GM12878 (cell line): Measurements from ENCODE around the gene SEC11A. TPM values are rescaled to one million over a fixed set of nuclear protein-coding genes. Genes with fewer than 3 reads are reported as not detected.

ENCODE experiments used
- ATAC-seq: fragments of 200-7000 bp; cut with Tn5 transposase; 3 replicates; pipeline ENCODE4 v1.9.1; 2020; ENCODE audit warnings: mild to moderate bottlenecking, moderate library complexity
- BruUV-seq: library from RNA; stranded (reverse); fragments of 400-500 nt; replicated peaks from 2 replicates; lab custom pipeline; 2021; lab: Mats Ljungman, UMichigan
- CTCF ChIA-PET: fragments of 300-600 bp; sonication (Branson Sonifier 250); formaldehyde crosslinking; extraction: SDS; loops from one replicate; lab custom pipeline; 2021; ENCODE audit warnings: inconsistent platforms; lab: Yijun Ruan, JAX
- POLR2A ChIA-PET: fragments of 350-600 bp; formaldehyde crosslinking; extraction: SDS; loops from one replicate; lab custom pipeline; 2021; ENCODE audit warnings: inconsistent platforms; lab: Charles Lee
- RAD21 ChIA-PET: fragments of 300-600 bp; sonication (Branson Sonifier 250); formaldehyde crosslinking; loops from one replicate; lab custom pipeline; 2023; ENCODE audit warnings: antibody characterized with exemption; ENCODE audit not compliant: unreplicated experiment; lab: Charles Lee
- SMC1A ChIA-PET: fragments of 300-600 bp; sonication (Branson Sonifier 250); formaldehyde crosslinking; loops from one replicate; lab custom pipeline; 2023; ENCODE audit not compliant: unreplicated experiment, uncharacterized antibody; lab: Charles Lee
- DNase-seq: peaks from one replicate; pipeline ENCODE4 v3.0.0-alpha.2; 2011; ENCODE audit warnings: low read depth, low spot score
- FAIRE-seq: peaks from 3 replicates; lab custom pipeline; 2011; peaks lifted over from hg19 to GRCh38; lab: Jason Lieb, UNC
- H2AFZ ChIP-seq: 2 replicates; pipeline ENCODE4 v1.6.0; 2011; ENCODE audit warnings: low read depth, low read length, control low read depth; ENCODE audit not compliant: control insufficient read depth
- H3K27ac ChIP-seq: 2 replicates; pipeline ENCODE4 v1.5.1; 2011; ENCODE audit warnings: control low read depth; ENCODE audit not compliant: control insufficient read depth, insufficient read depth
- H3K27me3 ChIP-seq, 2 experiments: replicated peaks in 1 of 2; 2 replicates each; pipeline versions ENCODE4 v1.6.0 to v1.6.1; 2011; ENCODE audit warnings: low read length in 1 of 2; ENCODE audit not compliant: control insufficient read depth in 2 of 2, insufficient read depth in 2 of 2
- H3K36me3 ChIP-seq, 2 experiments: 2 replicates each; pipeline ENCODE4 v1.5.1; 2011; ENCODE audit warnings: low read length in 1 of 2; ENCODE audit not compliant: control insufficient read depth in 2 of 2, insufficient read depth in 2 of 2
- H3K4me1 ChIP-seq: 2 replicates; pipeline ENCODE4 v1.6.1; 2011; ENCODE audit warnings: mild to moderate bottlenecking, low read length, moderate library complexity, mixed read lengths; ENCODE audit not compliant: control insufficient read depth, insufficient read depth
- H3K4me2 ChIP-seq: 2 replicates; pipeline ENCODE4 v1.6.0; 2011; ENCODE audit warnings: control low read depth; ENCODE audit not compliant: control insufficient read depth, insufficient read depth
- H3K4me3 ChIP-seq: fragments of 200-600 bp; sonication (generic); 2 replicates; pipeline ENCODE4 v1.5.1; 2016
- H3K79me2 ChIP-seq: 2 replicates; pipeline ENCODE4 v1.6.0; 2011; ENCODE audit warnings: low read length; ENCODE audit not compliant: control insufficient read depth, insufficient read depth
- H3K9ac ChIP-seq: 2 replicates; pipeline ENCODE4 v1.8.0; 2011; ENCODE audit warnings: low read length, control low read depth, mixed read lengths; ENCODE audit not compliant: control insufficient read depth, insufficient read depth
- H3K9me3 ChIP-seq: replicated peaks from 3 replicates; pipeline ENCODE4 v1.5.1; 2011; ENCODE audit warnings: mild to moderate bottlenecking, low read length; ENCODE audit not compliant: control insufficient read depth, insufficient read depth
- H4K20me1 ChIP-seq: 2 replicates; pipeline ENCODE4 v1.6.0; 2011; ENCODE audit not compliant: control insufficient read depth, insufficient read depth
- IKZF1 ChIP-seq: fragments of 450-650 bp; conservative IDR thresholded peaks from 2 replicates; pipeline ENCODE4 v1.6.1; 2017; ENCODE audit warnings: antibody characterized with exemption, mild to moderate bottlenecking
- IKZF2 ChIP-seq, 2 experiments: fragments of 450-650 bp; IDR thresholded peaks; 2 replicates each; pipeline ENCODE4 v1.6.1; 2017; ENCODE audit warnings: mild to moderate bottlenecking in 2 of 2, moderate library complexity in 2 of 2
- NRF1 ChIP-seq: conservative IDR thresholded peaks from 2 replicates; pipeline ENCODE4 v1.6.1; 2011; ENCODE audit warnings: mild to moderate bottlenecking, low read depth, low read length, improper control_type of control experiment
- POU2F2 ChIP-seq: IDR thresholded peaks from 3 replicates; pipeline ENCODE4 v1.6.1; 2011; ENCODE audit warnings: low read depth, mild to moderate bottlenecking, low read length, borderline replicate concordance
- SMARCA5 ChIP-seq: fragments of 450-650 bp; IDR thresholded peaks from 2 replicates; pipeline ENCODE4 v1.6.1; 2017; ENCODE audit warnings: mild to moderate bottlenecking
- SP1 ChIP-seq: IDR thresholded peaks from one replicate; pipeline ENCODE4 v1.6.1; 2011; ENCODE audit warnings: low read depth, low read length
- WGBS: methylation state at CpG from one replicate; pipeline ENCODE4 v1.1.6; 2016; ENCODE audit warnings: low lambda C conversion rate; ENCODE audit not compliant: insufficient replicate concordance, insufficient coverage; ENCODE audit errors: missing lambda C conversion rate; 5-methylcytosine and 5-hydroxymethylcytosine counted together
- in situ Hi-C: fragments of 300-500 bp; cut with MboI; formaldehyde crosslinking; loops from 9 replicates; pipeline ENCODE4 v1.14.3; 2018; ENCODE audit warnings: mixed read lengths
- intact Hi-C: fragments of 100-400 bp; cut with micrococcal nuclease; formaldehyde crosslinking; loops from one replicate; pipeline ENCODE4 v1.14.2; 2022; ENCODE audit not compliant: unreplicated experiment
- polyA plus RNA-seq, 11 experiments: library from polyadenylated mRNA; depleted of rRNA in 4 of 11; unstranded in 6 of 11; stranded (reverse) in 5 of 11; fragments of >200 nt; fragmentation: Nextera tagmentation in 4 of 11; fragmentation: Illumina TruSeq in 1 of 11; extraction: Ambion mirVana in 4 of 11; extraction: Trizol in 1 of 11; gene quantifications; 1 replicate in 1 of 11; 2 replicates in 10 of 11; pipeline versions ENCODE4 v1.2.1 to v1.2.3, GENCODE V29; 2011 to 2016; ENCODE audit warnings: inconsistent platforms in 2 of 11, missing spikeins in 2 of 11, low read depth in 1 of 11
- total RNA-seq, 4 experiments: library from RNA; depleted of rRNA in 3 of 4; stranded (reverse); fragments of >200 nt in 3 of 4; fragmentation: Illumina TruSeq in 1 of 4; extraction: Trizol in 1 of 4; gene quantifications; 2 replicates each; pipeline versions ENCODE4 v1.2.1 to v1.2.3, GENCODE V29; 2013 to 2021
- TF ChIP-seq, protein P1 (sequence below), 3 experiments: IDR thresholded peaks in 2 of 3; conservative IDR thresholded peaks in 1 of 3; 2 replicates each; pipeline ENCODE4 v1.5.1; 2011; ENCODE audit warnings: low read depth in 3 of 3, low read length in 3 of 3, mild to moderate bottlenecking in 3 of 3, control low read depth in 2 of 3, moderate library complexity in 2 of 3, inconsistent platforms in 1 of 3, mixed read lengths in 1 of 3; ENCODE audit not compliant: control insufficient read depth in 2 of 3, insufficient read depth in 1 of 3; ENCODE audit errors: extremely low read depth in 1 of 3
- TF ChIP-seq, protein P2 (sequence below): fragments of 150-350 bp; IDR thresholded peaks from 2 replicates; pipeline ENCODE4 v1.6.1; 2014; ENCODE audit warnings: mild to moderate bottlenecking, low read depth, low read length
- TF ChIP-seq, protein P3 (sequence below): fragments of 450-650 bp; IDR thresholded peaks from 2 replicates; pipeline ENCODE4 v1.6.1; 2017; ENCODE audit warnings: borderline replicate concordance

The SEC11A gene
- total and polyA plus RNA-seq, 10 of the 15 experiments (the other 5 are each of a cell fraction or from before 2014, with no cell fraction given), result 99.2 to 159 (median 143) TPM

DNA sequence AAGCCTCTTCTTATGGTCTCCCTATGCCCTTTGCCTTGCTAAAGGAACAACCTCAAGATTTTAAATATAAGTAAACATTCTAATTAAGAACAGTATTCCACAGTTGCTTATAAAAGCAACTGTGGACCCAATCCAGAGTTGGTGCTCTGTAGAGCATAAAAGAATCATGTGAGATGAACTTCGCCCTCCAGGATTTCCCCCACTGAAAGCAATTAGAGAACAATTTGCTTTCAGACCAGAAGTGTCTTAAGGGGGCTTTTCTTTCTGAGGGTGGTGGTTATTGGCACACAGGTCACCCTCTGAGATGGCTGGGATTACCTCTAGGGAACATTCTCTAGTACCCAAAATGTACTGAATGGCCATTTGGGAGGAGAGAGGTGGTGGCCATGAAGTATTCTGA, 43.1 kb upstream of the SEC11A start (continued):
- TF ChIP-seq, protein P1, sequence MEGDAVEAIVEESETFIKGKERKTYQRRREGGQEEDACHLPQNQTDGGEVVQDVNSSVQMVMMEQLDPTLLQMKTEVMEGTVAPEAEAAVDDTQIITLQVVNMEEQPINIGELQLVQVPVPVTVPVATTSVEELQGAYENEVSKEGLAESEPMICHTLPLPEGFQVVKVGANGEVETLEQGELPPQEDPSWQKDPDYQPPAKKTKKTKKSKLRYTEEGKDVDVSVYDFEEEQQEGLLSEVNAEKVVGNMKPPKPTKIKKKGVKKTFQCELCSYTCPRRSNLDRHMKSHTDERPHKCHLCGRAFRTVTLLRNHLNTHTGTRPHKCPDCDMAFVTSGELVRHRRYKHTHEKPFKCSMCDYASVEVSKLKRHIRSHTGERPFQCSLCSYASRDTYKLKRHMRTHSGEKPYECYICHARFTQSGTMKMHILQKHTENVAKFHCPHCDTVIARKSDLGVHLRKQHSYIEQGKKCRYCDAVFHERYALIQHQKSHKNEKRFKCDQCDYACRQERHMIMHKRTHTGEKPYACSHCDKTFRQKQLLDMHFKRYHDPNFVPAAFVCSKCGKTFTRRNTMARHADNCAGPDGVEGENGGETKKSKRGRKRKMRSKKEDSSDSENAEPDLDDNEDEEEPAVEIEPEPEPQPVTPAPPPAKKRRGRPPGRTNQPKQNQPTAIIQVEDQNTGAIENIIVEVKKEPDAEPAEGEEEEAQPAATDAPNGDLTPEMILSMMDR (IDR thresholded peaks at IDR 0.05 in 2 of 3, conservative IDR thresholded peaks at IDR 0.05 in 1 of 3; ENCODE audit: control insufficient read depth in 2 of 3, extremely low read depth in 1 of 3, insufficient read depth in 1 of 3, low read depth in 3 of 3, low read length in 3 of 3), result no peak
- TF ChIP-seq IKZF1 (peak; percentile 50), IKZF2 (IDR thresholded peaks at IDR 0.05) (peak; percentile 42 to 57; a peak in 3 of 4 replicates), POU2F2 (no peak)

DNA sequence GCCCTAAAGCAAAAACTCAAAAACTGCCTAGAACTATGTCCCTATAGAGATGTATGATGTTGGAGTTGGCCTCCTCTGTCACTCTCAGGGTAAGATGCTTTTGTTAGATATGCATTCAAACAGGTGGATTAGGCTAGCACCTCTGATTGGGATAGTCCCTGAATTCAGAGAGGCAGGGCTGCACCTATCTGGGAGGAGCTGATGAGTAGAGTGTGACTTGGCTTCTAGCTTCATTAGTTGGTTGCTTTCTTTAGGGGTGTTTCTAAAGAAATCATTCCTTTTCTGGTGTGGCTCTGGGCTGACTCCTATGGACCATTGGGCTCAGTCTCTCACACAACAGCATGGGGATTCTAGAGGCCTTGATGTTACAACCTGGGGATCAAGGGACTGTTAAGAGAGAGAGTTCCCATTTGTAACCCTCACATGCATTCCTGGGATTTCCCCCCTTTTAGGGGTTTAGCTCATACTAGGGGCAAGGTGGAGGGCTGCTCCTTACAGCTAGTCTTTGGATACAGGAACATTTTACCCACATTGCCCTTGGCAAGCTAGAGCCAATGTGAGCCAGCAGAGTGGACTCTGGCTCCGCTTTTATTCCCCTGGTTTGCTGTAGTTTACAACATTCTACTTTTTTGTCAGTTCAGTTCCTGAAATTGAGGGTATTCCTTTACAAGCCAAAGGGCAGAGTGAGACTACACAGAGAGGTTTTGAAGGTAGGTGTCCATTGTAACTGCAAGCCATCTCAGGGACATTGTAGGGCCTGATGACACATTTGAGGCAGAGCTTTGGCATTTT, 40.0 kb upstream of the SEC11A start:
- H3K9me3 ChIP-seq, result no peaks in the 10 kb centered on the region
- DNase-seq (no peak), ATAC-seq (peak; percentile 23), FAIRE-seq (no peak)
- H2AFZ ChIP-seq, result no peak overlapping the region
- H3K4me3 ChIP-seq, result no peak overlapping the region
- H3K27ac ChIP-seq, result 0 out of 2 replicates have a peak overlapping the region, but pooled peaks have one; percentile 25
- no TSS peak for BruUV-seq
- peaks cover 5% of the 10 kb centered on the region for H4K20me1 ChIP-seq
- peaks cover 95% of the 10 kb centered on the region for H3K79me2 ChIP-seq
- H3K4me2 ChIP-seq, result 0 out of 2 replicates have a peak overlapping the region, but pooled peaks have one; percentile 15
- ChIA-PET CTCF (interaction anchor here (0.6 to 1.0 kb wide), 2 partner anchors 100 to 102 kb away, joined by 3 read pairs; partner anchors contain the start of gene WDR73), POLR2A (interaction anchor here (0.5 to 1.5 kb wide), 4 partner anchors 21 to 152 kb away, joined by 4 to 7 read pairs (median 5); partner anchors contain the start of gene SEC11A), RAD21 (interaction anchor here (0.9 to 1.4 kb wide), 6 partner anchors 8 to 40 kb away, joined by 3 to 5 read pairs (median 4); partner anchors contain the start of gene SEC11A), SMC1A (interaction anchor here (0.9 to 1.9 kb wide), 8 partner anchors 17 to 168 kb away, joined by 3 to 5 read pairs (median 4); no protein-coding TSS in a partner anchor)
- peaks cover 30% of the 10 kb centered on the region for H3K4me1 ChIP-seq
- H3K36me3 ChIP-seq, result peaks cover 0 to 4% of the 10 kb centered on the region in 2 experiments; a peak in 2 of 4 replicates
- intact Hi-C loops, result no loop called here
- TF ChIP-seq, protein P2, sequence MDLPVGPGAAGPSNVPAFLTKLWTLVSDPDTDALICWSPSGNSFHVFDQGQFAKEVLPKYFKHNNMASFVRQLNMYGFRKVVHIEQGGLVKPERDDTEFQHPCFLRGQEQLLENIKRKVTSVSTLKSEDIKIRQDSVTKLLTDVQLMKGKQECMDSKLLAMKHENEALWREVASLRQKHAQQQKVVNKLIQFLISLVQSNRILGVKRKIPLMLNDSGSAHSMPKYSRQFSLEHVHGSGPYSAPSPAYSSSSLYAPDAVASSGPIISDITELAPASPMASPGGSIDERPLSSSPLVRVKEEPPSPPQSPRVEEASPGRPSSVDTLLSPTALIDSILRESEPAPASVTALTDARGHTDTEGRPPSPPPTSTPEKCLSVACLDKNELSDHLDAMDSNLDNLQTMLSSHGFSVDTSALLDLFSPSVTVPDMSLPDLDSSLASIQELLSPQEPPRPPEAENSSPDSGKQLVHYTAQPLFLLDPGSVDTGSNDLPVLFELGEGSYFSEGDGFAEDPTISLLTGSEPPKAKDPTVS, result no peak
- TF ChIP-seq, protein P3, sequence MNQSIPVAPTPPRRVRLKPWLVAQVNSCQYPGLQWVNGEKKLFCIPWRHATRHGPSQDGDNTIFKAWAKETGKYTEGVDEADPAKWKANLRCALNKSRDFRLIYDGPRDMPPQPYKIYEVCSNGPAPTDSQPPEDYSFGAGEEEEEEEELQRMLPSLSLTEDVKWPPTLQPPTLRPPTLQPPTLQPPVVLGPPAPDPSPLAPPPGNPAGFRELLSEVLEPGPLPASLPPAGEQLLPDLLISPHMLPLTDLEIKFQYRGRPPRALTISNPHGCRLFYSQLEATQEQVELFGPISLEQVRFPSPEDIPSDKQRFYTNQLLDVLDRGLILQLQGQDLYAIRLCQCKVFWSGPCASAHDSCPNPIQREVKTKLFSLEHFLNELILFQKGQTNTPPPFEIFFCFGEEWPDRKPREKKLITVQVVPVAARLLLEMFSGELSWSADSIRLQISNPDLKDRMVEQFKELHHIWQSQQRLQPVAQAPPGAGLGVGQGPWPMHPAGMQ, result no peak
- TF ChIP-seq SP1 (no peak), SMARCA5 (no peak), NRF1 (no peak)
- WGBS, result 100% methylated on average over 1 of the region's 1 CpG
- H3K27me3 ChIP-seq, result no peaks in the 10 kb centered on the region
- in situ Hi-C loops, result no loop called here
- H3K9ac ChIP-seq, result no peak overlapping the region
